HEK293T (cell line): ENCODE measurements around the gene DND1.

ENCODE experiments used
- CTCF ChIA-PET: fragments of 350-600 bp; formaldehyde crosslinking; extraction: SDS; loops from one replicate; lab custom pipeline; 2021; ENCODE audit warnings: antibody characterized with exemption, inconsistent platforms; lab: Yijun Ruan, JAX
- POLR2A ChIA-PET: fragments of 350-600 bp; formaldehyde crosslinking; extraction: SDS; loops from one replicate; lab custom pipeline; 2020; ENCODE audit warnings: antibody characterized with exemption, inconsistent platforms; lab: Yijun Ruan, JAX
- DNase-seq: peaks from one replicate; pipeline ENCODE4 v3.0.0; 2012; ENCODE audit warnings: mixed read lengths; ENCODE audit errors: extremely low spot score
- ARNT ChIP-seq: fragments of 450-650 bp; IDR thresholded peaks from 2 replicates; pipeline ENCODE4 v1.6.1; 2017; ENCODE audit warnings: mild to moderate bottlenecking
- BHLHE40 ChIP-seq: fragments of 450-650 bp; IDR thresholded peaks from 2 replicates; pipeline ENCODE4 v1.6.1; 2016; ENCODE audit warnings: mild to moderate bottlenecking, moderate library complexity, borderline replicate concordance
- CTBP1 ChIP-seq: fragments of 450-650 bp; IDR thresholded peaks from 2 replicates; pipeline ENCODE4 v1.6.1; 2016; ENCODE audit warnings: borderline replicate concordance
- ELF4 ChIP-seq: fragments of 450-650 bp; IDR thresholded peaks from 2 replicates; pipeline ENCODE4 v1.6.1; 2017; ENCODE audit warnings: antibody characterized with exemption
- FOXA1 ChIP-seq: fragments of 450-650 bp; IDR thresholded peaks from 2 replicates; pipeline ENCODE4 v1.6.1; 2016; ENCODE audit warnings: mild to moderate bottlenecking
- FOXK2 ChIP-seq: fragments of 450-650 bp; IDR thresholded peaks from 2 replicates; pipeline ENCODE4 v1.6.1; 2016; ENCODE audit warnings: mild to moderate bottlenecking
- FOXM1 ChIP-seq: fragments of 450-650 bp; IDR thresholded peaks from 2 replicates; pipeline ENCODE4 v1.6.1; 2017; ENCODE audit warnings: mild to moderate bottlenecking, borderline replicate concordance
- HDGF ChIP-seq: fragments of 450-650 bp; IDR thresholded peaks from 2 replicates; pipeline ENCODE4 v1.6.1; 2017; ENCODE audit warnings: antibody characterized with exemption, borderline replicate concordance
- L3MBTL2 ChIP-seq: fragments of 450-650 bp; conservative IDR thresholded peaks from 2 replicates; pipeline ENCODE4 v1.6.1; 2016; ENCODE audit warnings: mild to moderate bottlenecking
- LEF1 ChIP-seq: fragments of 450-650 bp; IDR thresholded peaks from 2 replicates; pipeline ENCODE4 v1.6.1; 2017; ENCODE audit warnings: mild to moderate bottlenecking, borderline replicate concordance
- NFRKB ChIP-seq: fragments of 450-650 bp; IDR thresholded peaks from 2 replicates; pipeline ENCODE4 v1.6.1; 2016; ENCODE audit warnings: mild to moderate bottlenecking, moderate library complexity
- SP1 ChIP-seq: fragments of 450-650 bp; IDR thresholded peaks from 2 replicates; pipeline ENCODE4 v1.6.1; 2017
- SUZ12 ChIP-seq: fragments of 450-650 bp; IDR thresholded peaks from 2 replicates; pipeline ENCODE4 v1.6.1; 2016; ENCODE audit warnings: mild to moderate bottlenecking
- TARDBP ChIP-seq: fragments of 450-650 bp; IDR thresholded peaks from 2 replicates; pipeline ENCODE4 v1.6.1; 2016
- ZNF384 ChIP-seq: fragments of 450-650 bp; IDR thresholded peaks from 2 replicates; pipeline ENCODE4 v1.6.1; 2016
- TF ChIP-seq, protein P1 (sequence below): fragments of 450-650 bp; IDR thresholded peaks from 2 replicates; pipeline ENCODE4 v1.6.1; 2016

Gene DND1

GRCh38 chr5:140707812-140708211 lies 34.4 kb upstream of the DND1 start:
- CTCF ChIA-PET, result no interaction called here

GRCh38 chr5:140700177-140701144 lies 27.1 kb upstream of the DND1 start, which contains the start of gene ZMAT2:
Gene ZMAT2 (plus strand): TSS chr5:140700447. CDS start chr5:140700461, 14 bp downstream.
- peak; percentile 95 for DNase-seq
- ChIA-PET CTCF (no interaction called here), POLR2A (interaction anchor here (0.6 to 2.4 kb wide), 11 partner anchors 8 to 295 kb away, joined by 3 to 34 read pairs (median 5); partner anchors contain the start of genes EIF4EBP3, HARS1, HARS2 and IK)
- no peak for TF ChIP-seq FOXA1
- no peak for TF ChIP-seq ARNT
- TF ChIP-seq SP1, result no peak
- TF ChIP-seq, protein P1, sequence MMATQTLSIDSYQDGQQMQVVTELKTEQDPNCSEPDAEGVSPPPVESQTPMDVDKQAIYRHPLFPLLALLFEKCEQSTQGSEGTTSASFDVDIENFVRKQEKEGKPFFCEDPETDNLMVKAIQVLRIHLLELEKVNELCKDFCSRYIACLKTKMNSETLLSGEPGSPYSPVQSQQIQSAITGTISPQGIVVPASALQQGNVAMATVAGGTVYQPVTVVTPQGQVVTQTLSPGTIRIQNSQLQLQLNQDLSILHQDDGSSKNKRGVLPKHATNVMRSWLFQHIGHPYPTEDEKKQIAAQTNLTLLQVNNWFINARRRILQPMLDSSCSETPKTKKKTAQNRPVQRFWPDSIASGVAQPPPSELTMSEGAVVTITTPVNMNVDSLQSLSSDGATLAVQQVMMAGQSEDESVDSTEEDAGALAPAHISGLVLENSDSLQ, result no peak
- TF ChIP-seq FOXM1, result no peak
- no peak for TF ChIP-seq BHLHE40
- TF ChIP-seq HDGF, result no peak
- TF ChIP-seq ELF4, result peak; percentile 70
- TF ChIP-seq TARDBP, result no peak
- no peak for TF ChIP-seq CTBP1
- 0 out of 2 replicates have a peak, but pooled peaks have one; percentile 36 for TF ChIP-seq NFRKB
- TF ChIP-seq ZNF384, result no peak
- no peak for TF ChIP-seq LEF1
- TF ChIP-seq SUZ12, result no peak
- no peak for TF ChIP-seq FOXK2

More at GRCh38 chr5:140707812-140708211, 34.4 kb upstream of the DND1 start:
- no peak for DNase-seq
- POLR2A ChIA-PET, result interaction anchor here (0.7 to 1.7 kb wide), 5 partner anchors 8 to 1253 kb away, joined by 4 to 7 read pairs (median 5); partner anchors contain the start of genes HARS1, HARS2, IK and NDUFA2
- TF ChIP-seq ZNF384 (peak; percentile 52; the same call in 1 of the 2 replicates), ELF4 (no peak)

DNA sequence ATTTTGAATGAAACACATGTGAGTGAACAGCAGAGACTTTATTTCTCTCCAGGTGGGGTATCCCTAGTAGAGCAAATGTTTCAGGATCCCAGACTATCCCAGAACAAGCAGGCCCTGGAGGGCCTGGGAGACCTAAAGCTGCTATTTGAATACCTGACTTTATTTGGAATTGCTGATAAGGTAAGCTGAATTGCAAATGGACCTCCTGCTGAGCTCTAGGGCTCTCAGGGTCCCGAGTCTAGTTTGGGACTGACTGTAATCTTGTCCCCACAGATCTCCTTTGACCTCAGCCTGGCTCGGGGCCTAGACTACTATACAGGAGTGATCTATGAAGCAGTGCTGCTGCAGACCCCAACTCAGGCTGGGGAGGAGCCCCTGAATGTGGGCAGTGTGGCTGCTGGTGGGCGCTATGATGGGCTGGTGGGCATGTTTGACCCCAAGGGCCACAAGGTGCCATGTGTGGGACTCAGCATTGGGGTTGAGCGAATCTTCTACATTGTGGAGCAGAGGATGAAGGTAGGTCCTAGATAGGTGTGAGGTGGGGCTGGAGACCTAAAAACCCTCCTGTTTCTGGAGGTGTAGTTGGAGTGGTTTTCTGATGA lies 23.6 kb upstream of the DND1 start:
- ChIA-PET CTCF (no interaction called here), POLR2A (interaction anchor here (0.6 to 2.3 kb wide), 2 partner anchors 50 to 313 kb away, joined by 3 to 8 read pairs; partner anchors contain the start of genes IK and NDUFA2)
- DNase-seq, result no peak
- TF ChIP-seq, protein P1, result no peak
- TF ChIP-seq FOXM1 (no peak), ELF4 (no peak), L3MBTL2 (no peak), SUZ12 (no peak), FOXK2 (no peak), BHLHE40 (no peak), CTBP1 (no peak)

DNA sequence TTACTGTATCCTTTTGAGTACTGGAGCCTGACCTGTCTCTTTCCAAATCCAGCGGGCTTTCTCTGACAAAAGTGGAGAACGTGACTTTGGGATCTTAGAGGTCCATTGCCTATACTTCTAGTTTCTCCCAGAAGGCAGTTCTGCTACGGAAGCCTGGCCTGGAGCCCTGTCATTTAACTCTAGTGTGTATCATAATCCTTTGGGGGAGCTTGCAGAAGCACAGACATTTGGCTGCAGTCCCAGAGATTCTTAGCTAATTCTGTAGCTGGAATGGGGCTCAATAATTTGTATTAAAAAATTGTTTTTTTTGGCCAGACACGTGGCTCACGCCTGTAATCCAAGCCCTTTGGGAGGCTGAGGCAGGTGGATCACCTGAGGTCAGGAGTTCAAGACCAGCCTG lies 20.9 kb upstream of the DND1 start:
- POLR2A ChIA-PET, result interaction anchor here (1.0 kb wide), 1 partner anchor 47 kb away, joined by 3 read pairs; the partner anchor contains the start of genes IK and NDUFA2
- no peak for TF ChIP-seq FOXM1
- no peak for TF ChIP-seq HDGF
- TF ChIP-seq BHLHE40, result no peak
- no peak for TF ChIP-seq ELF4
- TF ChIP-seq CTBP1, result no peak
- no peak for TF ChIP-seq ARNT
- TF ChIP-seq TARDBP, result no peak
- TF ChIP-seq NFRKB, result no peak
- no peak for TF ChIP-seq ZNF384
- no peak for TF ChIP-seq LEF1
- TF ChIP-seq, protein P1, result no peak
- TF ChIP-seq SP1, result no peak
- TF ChIP-seq FOXA1, result no peak
- DNase-seq, result no peak
- CTCF ChIA-PET, result interaction anchor here (1.3 kb wide), 1 partner anchor 17 kb away, joined by 5 read pairs; no protein-coding TSS in a partner anchor
